ENCODE measurements around the gene COX7C.

- TF ChIP-seq CTCF (conservative IDR thresholded peaks at IDR 0.05; ENCODE audit: low read length) (no peak), EZH2phosphoT487 (IDR thresholded peaks at IDR 0.05; ENCODE audit: borderline replicate concordance) (no peak)
Measured at GRCh38 chr5:86646671-86647070, 28.9 kb downstream of the COX7C start.
